GM10266 (cell line): Measurements from ENCODE around the gene BEND7.

Experiments used
- DNase-seq: peaks from one replicate; pipeline ENCODE4 v3.0.0; 2012; ENCODE audit errors: extremely low spot score
- CTCF ChIP-seq: IDR thresholded peaks from 2 replicates; pipeline ENCODE4 v1.5.1; 2012; ENCODE audit warnings: mild to moderate bottlenecking, low read depth; ENCODE audit not compliant: control insufficient read depth, insufficient read depth; ENCODE audit errors: missing control alignments

The BEND7 gene

GRCh38 chr10:13492493-13493180, 36.2 kb downstream of the BEND7 start:
- no peak for DNase-seq
- no peak for TF ChIP-seq CTCF

GRCh38 chr10:13491747-13492360, 37.0 kb downstream of the BEND7 start:
- no peak for DNase-seq
- TF ChIP-seq CTCF = no peak

- TF ChIP-seq CTCF = no peak
- DNase-seq = no peak
Observed at GRCh38 chr10:13490503-13490902, 38.3 kb downstream of the BEND7 start.

GRCh38 chr10:13489035-13489599, 39.7 kb downstream of the BEND7 start:
- no peak for TF ChIP-seq CTCF

GRCh38 chr10:13485623-13486022, 43.2 kb downstream of the BEND7 start:
- DNase-seq = no peak
- TF ChIP-seq CTCF = no peak

More at GRCh38 chr10:13489035-13489599, 39.7 kb downstream of the BEND7 start:
- DNase-seq = no peak

- no peak for TF ChIP-seq CTCF
- DNase-seq = no peak
Observed at GRCh38 chr10:13483951-13484350, 44.9 kb downstream of the BEND7 start.

- TF ChIP-seq CTCF = no peak
- peak; percentile 13 for DNase-seq
Observed at GRCh38 chr10:13483073-13483472, 45.7 kb downstream of the BEND7 start.
